ENCODE data around the gene KCNF1. TPM values are rescaled to one million over a fixed set of nuclear protein-coding genes. Genes with fewer than 3 reads are reported as not detected.

The KCNF1 gene
- total RNA-seq, 1 donor from 2014 or later, result 0.30 TPM

DNA sequence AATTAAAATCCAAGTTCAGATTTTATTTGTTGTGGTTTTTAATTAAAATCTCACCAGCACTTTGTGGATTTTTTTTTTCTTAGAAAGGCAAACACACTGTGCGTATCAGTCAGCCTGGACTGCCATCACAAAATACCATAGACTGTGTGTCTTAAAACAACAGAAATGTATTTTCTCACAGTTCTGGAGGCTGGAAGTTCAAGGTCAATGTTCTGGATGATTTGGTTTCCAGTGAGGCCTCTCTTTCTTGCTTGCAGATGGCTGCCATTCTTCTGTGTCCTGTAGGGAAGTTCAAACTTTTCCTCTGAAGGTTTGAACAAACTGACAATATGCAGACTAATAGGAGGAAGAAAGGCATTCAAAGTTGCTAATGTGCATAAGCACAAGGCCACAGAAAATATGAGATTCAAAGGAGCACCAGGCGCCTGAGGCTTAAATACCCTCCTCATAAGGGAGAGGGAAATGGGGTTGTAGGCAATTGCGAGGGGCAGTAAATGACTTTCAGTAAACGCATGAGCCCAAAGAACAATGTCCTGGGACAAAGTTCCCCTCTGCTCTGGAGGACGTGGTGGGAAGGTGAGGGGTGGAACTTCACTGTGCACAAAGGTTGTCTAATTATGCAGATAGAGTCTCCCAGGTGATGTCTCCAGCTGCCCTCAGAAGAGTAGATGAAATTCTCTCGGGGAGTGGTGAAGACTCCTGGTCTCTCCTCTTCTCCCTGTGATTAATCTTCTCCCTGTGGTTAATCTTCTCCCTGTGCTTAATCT lies 26.5 kb upstream of the KCNF1 start:
- intact Hi-C loops (cut with micrococcal nuclease), result no loop called here
- H3K4me1 ChIP-seq, result peaks cover 32% of the 10 kb centered on the region
- no peak overlapping the region for H3K27ac ChIP-seq (replicated peaks)
- no peak for DNase-seq
- TF ChIP-seq CTCF (IDR thresholded peaks at IDR 0.05; ENCODE audit: borderline replicate concordance), result no peak
- no peak overlapping the region for H3K4me3 ChIP-seq
- no peaks in the 10 kb centered on the region for H3K9me3 ChIP-seq (replicated peaks)
- no peaks in the 10 kb centered on the region for H3K27me3 ChIP-seq (ENCODE audit: low read depth)
- peaks cover 3% of the 10 kb centered on the region for H3K36me3 ChIP-seq

- Histone ChIP-seq H3K4me3 (no peak overlapping the region), H3K27ac (replicated peaks) (no peak overlapping the region), H3K9me3 (replicated peaks) (no peaks in the 10 kb centered on the region), H3K36me3 (no peaks in the 10 kb centered on the region), H3K4me1 (peaks cover 42% of the 10 kb centered on the region), H3K27me3 (ENCODE audit: low read depth) (peaks cover 7% of the 10 kb centered on the region)
- DNase-seq, result no peak
- TF ChIP-seq CTCF (IDR thresholded peaks at IDR 0.05; ENCODE audit: borderline replicate concordance), result no peak
- intact Hi-C loops (cut with micrococcal nuclease), result no loop called here
Observed at GRCh38 chr2:10887476-10887875, 24.3 kb upstream of the KCNF1 start.

DNA sequence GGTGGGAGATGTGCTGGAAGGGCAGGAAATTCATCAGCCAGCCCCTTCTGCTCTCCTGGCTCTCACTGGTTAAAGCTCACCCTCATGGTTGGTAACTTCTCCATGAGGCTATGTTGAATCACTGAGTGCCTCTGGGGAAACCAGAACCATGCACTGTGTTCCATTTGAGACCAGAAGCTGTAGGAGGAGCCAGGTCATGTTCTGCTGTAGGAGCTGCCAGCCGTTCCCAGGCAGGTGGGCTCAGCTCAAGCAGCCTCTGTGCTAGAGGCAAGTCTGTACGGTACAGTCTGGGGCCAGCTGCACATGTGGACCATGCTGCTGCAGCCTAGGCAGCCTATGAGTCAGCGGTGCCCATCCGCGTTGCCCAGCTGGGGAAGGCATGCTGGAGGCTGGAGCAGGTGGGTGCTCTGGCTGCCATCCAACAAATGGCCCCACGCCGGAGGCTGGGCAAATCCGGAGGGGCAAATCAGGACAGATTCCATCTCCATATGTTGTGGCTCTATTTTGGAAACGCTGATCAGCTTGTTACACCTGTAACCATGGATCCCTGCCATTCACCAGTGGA lies 22.0 kb upstream of the KCNF1 start:
- intact Hi-C loops (cut with micrococcal nuclease), result no loop called here

DNA sequence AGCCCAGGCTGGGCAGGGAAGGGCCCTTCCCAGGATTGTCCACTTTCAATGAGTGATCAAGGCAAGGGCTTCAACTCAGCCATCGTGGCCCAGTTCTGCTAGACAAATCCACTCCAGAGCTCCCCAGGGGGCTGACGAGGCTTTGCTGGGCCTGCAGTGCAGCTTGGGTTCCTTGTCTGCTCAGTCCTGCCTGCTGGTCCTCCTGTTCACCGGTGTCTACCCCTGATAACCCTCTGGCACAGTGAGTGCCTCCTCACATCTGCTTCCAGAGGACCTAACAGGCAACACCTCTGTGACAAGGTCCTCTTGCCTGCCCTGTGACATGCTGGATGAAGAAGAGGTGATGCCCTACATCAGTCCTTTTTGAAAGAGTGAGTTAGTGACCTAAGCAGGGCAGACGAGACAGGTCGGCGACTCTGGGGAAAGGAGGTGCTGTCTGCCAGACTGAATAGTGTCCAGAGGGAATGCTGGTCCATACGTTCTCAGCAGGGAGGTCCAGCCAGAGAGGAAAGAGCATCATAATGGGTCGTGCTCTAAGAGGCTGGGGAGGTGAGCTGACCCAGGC lies 20.9 kb upstream of the KCNF1 start:
- Histone ChIP-seq H3K4me1 (peaks cover 17% of the 10 kb centered on the region), H3K9me3 (replicated peaks) (no peaks in the 10 kb centered on the region), H3K4me3 (no peak overlapping the region), H3K27me3 (ENCODE audit: low read depth) (peaks cover 7% of the 10 kb centered on the region), H3K27ac (replicated peaks) (no peak overlapping the region), H3K36me3 (no peaks in the 10 kb centered on the region)
- intact Hi-C loops (cut with micrococcal nuclease), result no loop called here
- DNase-seq, result no peak
- TF ChIP-seq CTCF (IDR thresholded peaks at IDR 0.05; ENCODE audit: borderline replicate concordance), result no peak

More for the DNA sequence above, 22.0 kb upstream of the KCNF1 start:
- H3K4me1 ChIP-seq, result peaks cover 24% of the 10 kb centered on the region
- H3K27ac ChIP-seq (replicated peaks), result no peak overlapping the region
- H3K27me3 ChIP-seq (ENCODE audit: low read depth), result peaks cover 7% of the 10 kb centered on the region
- H3K4me3 ChIP-seq, result no peak overlapping the region
- no peak for DNase-seq
- no peaks in the 10 kb centered on the region for H3K36me3 ChIP-seq
- H3K9me3 ChIP-seq (replicated peaks), result no peaks in the 10 kb centered on the region
- TF ChIP-seq CTCF (IDR thresholded peaks at IDR 0.05; ENCODE audit: borderline replicate concordance), result no peak

- DNase-seq, result no peak
- no peak overlapping the region for H3K4me3 ChIP-seq
- H3K27ac ChIP-seq (replicated peaks), result no peak overlapping the region
- TF ChIP-seq CTCF (IDR thresholded peaks at IDR 0.05; ENCODE audit: borderline replicate concordance), result no peak
- no peaks in the 10 kb centered on the region for H3K36me3 ChIP-seq
- peaks cover 17% of the 10 kb centered on the region for H3K4me1 ChIP-seq
- intact Hi-C loops (cut with micrococcal nuclease), result no loop called here
- H3K27me3 ChIP-seq (ENCODE audit: low read depth), result peaks cover 7% of the 10 kb centered on the region
- no peaks in the 10 kb centered on the region for H3K9me3 ChIP-seq (replicated peaks)
Observed at GRCh38 chr2:10891390-10891789, 20.3 kb upstream of the KCNF1 start.
